Brain pericyte (primary cell): ENCODE measurements around the gene HLA-F.

Experiments
- DNase-seq: peaks from one replicate; pipeline ENCODE4 v3.0.0-alpha.2; 2012; ENCODE audit warnings: low read depth, low spot score

HLA-F gene

GRCh38 chr6:29723262-29723665 is at the start of gene HLA-F:
Gene HLA-F (plus strand): TSS chr6:29723434. CDS start chr6:29723464, 30 bp downstream.
- DNase-seq = no peak

- no peak for DNase-seq
These were observed 49.2 kb upstream of the HLA-F start for GRCh38 chr6:29674008-29674407.

- no peak for DNase-seq
These were observed 47.7 kb upstream of the HLA-F start for GRCh38 chr6:29675561-29675960.

- no peak for DNase-seq
These were observed 46.1 kb upstream of the HLA-F start for GRCh38 chr6:29676981-29677601.

GRCh38 chr6:29678114-29678513 is 45.1 kb upstream of the HLA-F start:
- no peak for DNase-seq

GRCh38 chr6:29679962-29680361 is 43.3 kb upstream of the HLA-F start:
- DNase-seq = no peak

GRCh38 chr6:29680416-29680815 is 42.8 kb upstream of the HLA-F start:
- DNase-seq = no peak

- no peak for DNase-seq
These were observed 42.3 kb upstream of the HLA-F start, which contains the start of gene ZFP57 for GRCh38 chr6:29680904-29681303. Gene ZFP57 (minus strand): TSS chr6:29681152. CDS start chr6:29677003, 4,149 bp downstream.

- no peak for DNase-seq
These were observed 41.4 kb upstream of the HLA-F start for GRCh38 chr6:29681811-29682210.

- DNase-seq = no peak
These were observed 37.4 kb upstream of the HLA-F start for GRCh38 chr6:29685718-29686326.

GRCh38 chr6:29694637-29695036 is 28.6 kb upstream of the HLA-F start:
- no peak for DNase-seq

- no peak for DNase-seq
These were observed 26.8 kb upstream of the HLA-F start for GRCh38 chr6:29696147-29697125.

- no peak for DNase-seq
These were observed 20.6 kb upstream of the HLA-F start for GRCh38 chr6:29702519-29703103.

- DNase-seq = no peak
These were observed 17.6 kb upstream of the HLA-F start for GRCh38 chr6:29705389-29706231.

GRCh38 chr6:29708432-29709179 is 14.6 kb upstream of the HLA-F start:
- no peak for DNase-seq

- no peak for DNase-seq
These were observed 14.0 kb upstream of the HLA-F start for GRCh38 chr6:29709188-29709587.

- DNase-seq = no peak
These were observed 12.8 kb upstream of the HLA-F start for GRCh38 chr6:29710281-29710941.

GRCh38 chr6:29720863-29721262 is 2.4 kb upstream of the HLA-F start:
- DNase-seq = no peak

GRCh38 chr6:29723666-29724588 is 693 bp downstream of the HLA-F start:
- DNase-seq = no peak
